Fibroblast of lung (primary cell): ENCODE measurements around the gene KCTD13.

ENCODE experiments used
- EZH2 ChIP-seq: IDR thresholded peaks from 2 replicates; pipeline ENCODE4 v1.5.1; 2012; ENCODE audit warnings: low read length, control low read depth, mild to moderate bottlenecking; ENCODE audit errors: missing control alignments
- TF ChIP-seq, protein P1 (sequence below), 2 donors: IDR thresholded peaks in 1 of 2; conservative IDR thresholded peaks in 1 of 2; 1 replicate in 1 of 2; 2 replicates in 1 of 2; pipeline ENCODE4 v1.5.1; 2011 to 2012; ENCODE audit warnings: low read length in 2 of 2, control low read depth in 1 of 2, inconsistent platforms in 1 of 2, low read depth in 1 of 2, mild to moderate bottlenecking in 1 of 2

DNA sequence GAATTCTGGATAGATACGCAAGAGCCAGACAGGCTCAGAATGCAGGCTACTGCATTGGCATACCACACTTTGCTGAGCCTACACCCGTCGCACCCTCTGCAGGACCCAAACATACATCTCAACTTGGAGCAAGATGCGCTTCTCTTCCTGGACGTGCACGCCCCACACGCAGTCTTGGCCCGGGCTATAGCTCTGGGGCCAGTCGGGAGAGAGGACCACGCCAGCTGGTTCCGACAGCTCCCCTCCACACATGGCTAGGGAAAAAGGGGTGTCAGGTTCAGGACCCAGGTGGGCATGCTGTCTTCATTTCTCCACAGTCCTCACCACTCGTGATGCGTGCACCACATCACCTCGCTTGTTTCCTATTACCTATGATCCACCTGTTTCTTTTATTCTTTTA, 47.9 kb downstream of the KCTD13 start:
- TF ChIP-seq, protein P1, sequence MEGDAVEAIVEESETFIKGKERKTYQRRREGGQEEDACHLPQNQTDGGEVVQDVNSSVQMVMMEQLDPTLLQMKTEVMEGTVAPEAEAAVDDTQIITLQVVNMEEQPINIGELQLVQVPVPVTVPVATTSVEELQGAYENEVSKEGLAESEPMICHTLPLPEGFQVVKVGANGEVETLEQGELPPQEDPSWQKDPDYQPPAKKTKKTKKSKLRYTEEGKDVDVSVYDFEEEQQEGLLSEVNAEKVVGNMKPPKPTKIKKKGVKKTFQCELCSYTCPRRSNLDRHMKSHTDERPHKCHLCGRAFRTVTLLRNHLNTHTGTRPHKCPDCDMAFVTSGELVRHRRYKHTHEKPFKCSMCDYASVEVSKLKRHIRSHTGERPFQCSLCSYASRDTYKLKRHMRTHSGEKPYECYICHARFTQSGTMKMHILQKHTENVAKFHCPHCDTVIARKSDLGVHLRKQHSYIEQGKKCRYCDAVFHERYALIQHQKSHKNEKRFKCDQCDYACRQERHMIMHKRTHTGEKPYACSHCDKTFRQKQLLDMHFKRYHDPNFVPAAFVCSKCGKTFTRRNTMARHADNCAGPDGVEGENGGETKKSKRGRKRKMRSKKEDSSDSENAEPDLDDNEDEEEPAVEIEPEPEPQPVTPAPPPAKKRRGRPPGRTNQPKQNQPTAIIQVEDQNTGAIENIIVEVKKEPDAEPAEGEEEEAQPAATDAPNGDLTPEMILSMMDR (conservative IDR thresholded peaks at IDR 0.05 in 1 of 2, IDR thresholded peaks at IDR 0.05 in 1 of 2; ENCODE audit: low read depth in 1 of 2, low read length in 2 of 2): no peak
- no peak for TF ChIP-seq EZH2
